Measurements from ENCODE around the gene ROBO2.
A peak's percentile ranks its signal among the peaks of the same experiment; 100 is the strongest.

The ROBO2 gene

DNA sequence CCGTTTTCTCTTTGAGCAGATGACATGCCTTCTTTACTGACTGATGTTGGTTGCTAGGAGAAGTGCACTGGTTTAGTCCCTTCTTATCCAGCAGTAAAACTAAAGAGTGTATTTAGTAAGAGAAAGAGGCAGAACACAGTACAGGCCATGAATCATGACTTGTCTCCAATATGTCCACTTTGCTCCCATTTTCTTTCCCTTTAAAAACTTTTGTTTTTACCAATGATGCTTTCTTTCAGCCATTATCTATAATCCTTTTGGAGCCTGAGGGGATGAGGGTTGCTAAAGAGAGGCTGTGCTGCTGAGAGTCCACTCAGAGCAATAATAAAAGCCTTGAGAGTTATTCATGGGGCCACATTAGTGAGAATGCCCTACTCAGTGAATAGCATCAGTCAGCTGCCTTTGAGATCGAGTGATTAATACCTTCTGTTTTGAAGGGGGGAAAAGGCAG is 12.2 kb downstream of the ROBO2 start:
- no peak for DNase-seq

- no peak for DNase-seq
These were observed 13.1 kb downstream of the ROBO2 start for GRCh38 chr3:77052733-77053670.

DNA sequence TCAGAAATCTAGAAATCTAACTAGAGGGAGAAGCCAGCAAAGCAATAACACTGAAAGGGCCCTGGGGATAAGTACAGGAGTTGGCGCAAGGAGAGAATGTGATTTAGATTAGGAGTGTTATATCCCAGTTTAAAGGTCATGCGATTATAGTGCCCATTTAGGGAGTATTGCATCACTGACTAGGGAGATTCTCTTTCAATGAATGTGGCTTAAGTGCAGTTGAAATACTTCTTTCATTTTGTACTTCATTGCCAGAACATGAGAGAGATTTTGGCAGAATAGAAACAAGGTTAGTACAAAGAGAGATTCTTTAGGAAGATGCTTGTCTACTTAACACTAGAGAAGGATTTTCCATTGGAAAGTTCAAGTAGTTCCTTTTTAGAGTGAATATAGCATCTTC is 13.9 kb downstream of the ROBO2 start:
- DNase-seq: no peak

DNA sequence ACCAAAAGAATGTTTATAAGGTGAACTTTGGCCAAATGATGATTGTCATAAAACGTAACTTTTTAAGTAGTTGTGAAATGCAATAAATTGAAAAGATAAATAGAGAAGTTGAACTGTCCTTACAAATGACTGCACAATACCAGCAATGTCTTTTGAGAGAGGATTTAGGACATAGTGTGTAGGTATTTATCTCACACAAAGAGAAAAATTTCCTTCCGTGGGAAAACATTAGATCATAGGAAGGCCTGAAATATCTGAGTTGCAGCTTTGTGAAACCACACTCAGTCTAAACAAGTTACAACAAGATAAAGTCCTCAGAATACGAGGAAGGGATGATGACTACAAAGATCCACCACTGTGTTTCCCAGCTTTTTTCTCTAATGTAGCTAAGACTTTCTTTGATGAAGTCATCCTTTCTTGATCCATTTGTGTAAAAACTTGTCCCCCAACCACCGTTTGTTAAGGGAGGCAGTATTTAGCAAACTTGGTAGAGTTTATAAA is 16.0 kb downstream of the ROBO2 start:
- no peak for DNase-seq

GRCh38 chr3:77059354-77059753 is 19.5 kb downstream of the ROBO2 start:
- DNase-seq: no peak

DNA sequence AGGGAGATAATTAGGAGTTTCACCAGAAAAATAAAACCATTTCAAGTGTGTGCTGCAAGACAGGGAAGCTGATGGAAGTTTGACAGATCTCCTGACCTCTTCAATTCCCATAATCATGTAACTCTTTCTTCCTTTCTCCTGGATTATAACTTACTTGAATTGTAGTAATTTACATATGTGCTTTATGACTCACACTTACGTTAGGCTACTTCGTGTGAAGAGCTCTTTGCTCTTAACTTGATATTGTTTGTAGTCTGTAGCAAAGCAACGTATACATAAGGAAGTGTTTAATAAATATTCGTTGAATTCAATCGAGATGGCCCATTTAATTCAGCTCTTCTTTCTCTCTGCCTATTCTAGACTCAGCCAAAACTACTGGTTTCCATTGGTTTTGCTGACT is 23.5 kb downstream of the ROBO2 start:
- DNase-seq: no peak

DNA sequence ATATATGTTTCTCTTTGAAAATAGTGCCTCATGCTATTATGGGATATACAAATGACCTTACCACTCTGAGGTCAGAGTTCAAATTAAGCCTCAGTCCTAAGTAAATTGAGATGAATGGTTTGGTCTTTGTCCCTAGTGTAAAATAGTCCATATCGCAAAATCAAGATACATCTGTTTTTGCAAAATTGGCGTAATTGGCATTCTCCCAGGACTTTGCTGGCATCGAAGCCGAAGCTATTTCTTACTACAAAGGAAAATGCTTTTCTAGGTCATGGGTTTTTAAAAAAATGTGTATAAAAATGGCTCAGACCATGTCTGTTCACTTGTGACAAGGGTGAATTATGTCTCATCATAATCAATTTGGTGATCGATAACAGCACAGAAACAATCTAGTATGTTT is 25.9 kb downstream of the ROBO2 start:
- no peak for DNase-seq

- no peak for DNase-seq
These were observed 26.9 kb downstream of the ROBO2 start for GRCh38 chr3:77066829-77067228.

GRCh38 chr3:77068808-77069207 is 28.9 kb downstream of the ROBO2 start:
- DNase-seq: no peak

DNA sequence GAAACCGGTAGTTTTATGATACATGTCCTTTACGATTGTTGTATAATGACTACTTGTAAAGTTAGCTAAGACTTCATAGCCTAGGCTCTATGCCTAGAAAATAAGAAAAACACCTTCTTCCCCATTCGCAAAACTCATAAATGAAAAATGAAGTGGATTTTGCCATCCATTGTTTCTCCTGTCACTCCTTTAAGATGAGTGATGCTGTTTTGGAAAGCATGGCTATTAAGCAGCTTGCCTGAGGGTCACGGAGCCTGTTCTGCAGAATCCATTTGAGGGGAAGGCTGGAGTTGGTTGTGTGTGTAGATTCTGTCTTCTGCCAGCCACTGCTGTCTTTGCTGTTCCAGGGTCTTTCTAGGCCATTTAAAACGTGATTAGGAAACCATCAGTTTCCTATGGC is 31.5 kb downstream of the ROBO2 start:
- DNase-seq: no peak

GRCh38 chr3:77071809-77072208 is 31.9 kb downstream of the ROBO2 start:
- DNase-seq: no peak

DNA sequence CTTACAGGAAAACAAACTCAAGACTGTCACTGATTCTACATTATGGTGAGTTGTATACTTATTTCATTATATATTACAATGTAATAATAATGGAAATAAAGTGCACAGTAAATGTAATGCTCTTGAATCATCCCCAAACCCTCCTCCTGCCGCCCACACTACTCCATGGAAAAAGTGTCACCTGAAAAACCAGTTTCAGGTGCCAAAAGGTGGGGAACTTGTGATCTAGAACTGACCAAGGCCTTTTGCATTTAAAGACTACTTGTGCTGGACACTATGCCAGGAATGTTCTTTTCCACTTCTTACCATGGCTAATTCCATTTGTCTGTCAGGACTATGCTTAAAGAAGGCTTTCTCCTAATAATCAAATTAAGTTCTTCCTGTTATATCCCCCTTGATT is 32.3 kb downstream of the ROBO2 start:
- DNase-seq: no peak

DNA sequence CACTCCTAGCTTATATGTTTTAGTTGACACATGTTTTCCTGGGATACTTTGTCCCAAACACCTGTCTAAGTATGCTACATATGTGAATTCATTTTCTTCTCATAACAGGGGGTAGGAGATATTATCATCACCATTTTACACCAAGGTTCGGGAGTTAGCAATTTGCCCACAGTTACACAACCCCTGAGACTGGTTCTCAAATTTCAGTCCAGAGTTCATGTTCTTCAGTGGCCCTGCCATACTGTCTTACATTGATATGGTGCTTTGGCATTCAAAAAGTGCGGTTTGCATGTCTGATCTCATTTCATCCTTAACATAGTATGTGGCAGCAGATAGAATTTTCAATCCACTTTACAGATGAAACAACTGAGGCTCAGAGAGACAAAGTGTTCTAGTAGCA is 38.4 kb downstream of the ROBO2 start:
- DNase-seq: no peak

DNA sequence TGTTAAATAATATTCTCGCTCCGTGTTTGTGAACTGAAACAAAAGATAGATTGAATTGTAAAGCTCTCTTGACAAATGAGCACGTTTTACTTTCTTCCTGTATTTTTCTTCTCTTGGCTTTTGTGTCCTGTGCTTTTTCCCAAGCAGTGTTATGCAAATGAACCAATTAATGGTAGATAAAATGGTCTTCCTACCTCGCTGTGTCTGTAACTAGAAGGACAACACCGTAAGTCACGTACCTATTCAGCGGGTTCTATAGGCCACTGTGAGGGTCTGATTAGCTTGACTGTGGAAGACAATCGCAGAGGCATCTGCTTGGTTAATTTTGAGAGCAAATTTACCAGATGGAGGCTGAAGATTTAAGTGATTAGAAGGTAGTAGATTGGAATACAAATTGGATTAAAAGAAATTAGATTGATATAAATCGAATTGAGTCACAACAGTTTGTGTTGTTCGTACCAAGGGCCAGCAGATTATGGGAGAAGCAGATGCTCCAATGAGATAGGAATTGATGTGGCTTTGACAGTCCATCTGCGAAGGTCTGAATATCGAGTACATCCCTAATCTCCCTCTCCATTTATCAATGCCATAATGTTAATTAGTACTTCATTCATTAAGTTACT is 40.2 kb downstream of the ROBO2 start:
- no peak for DNase-seq

- DNase-seq: no peak
These were observed 41.4 kb downstream of the ROBO2 start for GRCh38 chr3:77081240-77081661.

- DNase-seq: no peak
These were observed 44.6 kb downstream of the ROBO2 start for GRCh38 chr3:77084511-77084910.

GRCh38 chr3:77086408-77086807 is 46.5 kb downstream of the ROBO2 start:
- no peak for DNase-seq

- no peak for DNase-seq
These were observed 51.9 kb downstream of the ROBO2 start for GRCh38 chr3:77091809-77092208.

- DNase-seq: no peak
These were observed 53.2 kb downstream of the ROBO2 start for GRCh38 chr3:77093101-77093500.

GRCh38 chr3:77096145-77096544 is 56.2 kb downstream of the ROBO2 start:
- DNase-seq: no peak

GRCh38 chr3:77096966-77097890 is 57.3 kb downstream of the ROBO2 start:
- no peak for DNase-seq

DNA sequence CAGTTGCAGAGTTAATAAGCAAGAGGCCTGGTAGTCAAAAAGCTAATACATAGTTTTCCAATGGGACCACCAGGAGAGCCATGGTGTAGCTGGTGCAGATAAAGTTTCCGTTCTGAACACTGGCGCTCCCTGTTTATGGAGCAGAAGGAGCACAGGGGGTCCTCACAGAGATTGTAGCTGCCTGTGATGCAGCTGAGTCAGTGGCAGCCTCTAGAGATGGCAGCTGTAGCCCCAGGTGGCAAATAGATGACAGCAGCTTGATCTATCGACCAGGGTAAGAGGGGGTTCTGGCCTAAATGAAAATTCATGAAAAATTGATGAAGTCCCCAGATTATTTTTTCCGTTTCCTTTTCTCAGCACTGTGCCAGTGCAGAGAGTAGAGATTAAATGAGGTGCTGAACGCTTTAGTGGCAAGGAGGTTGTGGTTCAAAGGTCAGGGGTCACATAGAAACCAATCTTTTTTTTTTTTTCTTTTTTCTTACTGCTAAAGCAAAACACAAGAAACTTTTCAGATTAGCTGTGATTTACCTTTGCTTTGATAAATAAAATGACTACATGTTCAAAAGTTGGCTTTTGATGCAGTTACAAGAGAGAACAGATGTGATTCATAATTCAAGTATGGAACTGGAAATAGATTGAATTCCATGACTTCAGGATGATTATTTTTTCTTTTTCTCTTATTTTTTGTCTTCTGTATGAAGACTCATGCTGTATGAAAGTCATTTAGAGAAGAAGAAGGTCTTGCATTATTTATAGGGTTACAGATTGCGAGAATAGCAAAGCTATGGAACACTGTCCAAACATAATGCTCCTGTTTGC is 63.3 kb downstream of the ROBO2 start:
- DNase-seq: peak; percentile 76
